ENCODE measurements around the gene KCNJ9. TPM values are rescaled to one million over a fixed set of nuclear protein-coding genes. Genes with fewer than 3 reads are reported as not detected.

Gene KCNJ9
- total RNA-seq, 2 donors from 2014 or later, result not detected

- Histone ChIP-seq H3K27ac (no peak overlapping the region), H3K36me3 (replicated peaks in 1 of 2; ENCODE audit: insufficient read depth in 1 of 2, low read depth in 2 of 2) (no peaks in the 10 kb centered on the region), H3K4me1 (peaks cover 8% of the 10 kb centered on the region), H3K27me3 (no peaks in the 10 kb centered on the region), H3K9me3 (no peaks in the 10 kb centered on the region), H3K4me3 (no peak overlapping the region)
- 73 to 76% methylated on average over 17 to 19 of the region's 22 CpGs for WGBS, 2 donors
- ATAC-seq (no peak), DNase-seq (no peak)
- TF ChIP-seq POLR2A (IDR thresholded peaks at IDR 0.05) (no peak), CTCF (IDR thresholded peaks at IDR 0.05) (no peak)
- intact Hi-C loops (cut with DNase I), result no loop called here
These were observed 55.0 kb downstream of the KCNJ9 start for GRCh38 chr1:160136121-160136925.

- H3K9me3 ChIP-seq, result no peaks in the 10 kb centered on the region
- TF ChIP-seq CTCF (IDR thresholded peaks at IDR 0.05) (no peak), POLR2A (IDR thresholded peaks at IDR 0.05) (no peak)
- H3K27ac ChIP-seq, result no peak overlapping the region
- H3K36me3 ChIP-seq (replicated peaks in 1 of 2; ENCODE audit: insufficient read depth in 1 of 2, low read depth in 2 of 2), result no peaks in the 10 kb centered on the region
- no peaks in the 10 kb centered on the region for H3K27me3 ChIP-seq
- DNase-seq, result no peak
- H3K4me1 ChIP-seq, result peaks cover 6% of the 10 kb centered on the region
- intact Hi-C loops (cut with DNase I), result no loop called here
- ATAC-seq, result no peak
- H3K4me3 ChIP-seq, result no peak overlapping the region
- 60 to 88% methylated on average over 1 to 5 of the region's 5 CpGs for WGBS, 2 donors
These were observed 55.5 kb downstream of the KCNJ9 start for GRCh38 chr1:160136926-160137200.

GRCh38 chr1:160137216-160137862 is 56.0 kb downstream of the KCNJ9 start:
- WGBS, 2 donors, result 74 to 84% methylated on average over 8 of the region's 8 CpGs

GRCh38 chr1:160139840-160140239 is 58.5 kb downstream of the KCNJ9 start:
- ATAC-seq (no peak), DNase-seq (no peak)
- intact Hi-C loops (cut with DNase I), result no loop called here
- Histone ChIP-seq H3K36me3 (replicated peaks in 1 of 2; ENCODE audit: insufficient read depth in 1 of 2, low read depth in 2 of 2) (no peaks in the 10 kb centered on the region), H3K27me3 (no peaks in the 10 kb centered on the region), H3K27ac (no peak overlapping the region), H3K9me3 (no peaks in the 10 kb centered on the region), H3K4me3 (no peak overlapping the region), H3K4me1 (no peaks in the 10 kb centered on the region)
- TF ChIP-seq CTCF (IDR thresholded peaks at IDR 0.05), result no peak
- whole genome bisulfite sequencing, 2 donors, result 89 to 91% methylated on average over 8 of the region's 8 CpGs

More at GRCh38 chr1:160137216-160137862, 56.0 kb downstream of the KCNJ9 start:
- Histone ChIP-seq H3K4me3 (no peak overlapping the region), H3K9me3 (no peaks in the 10 kb centered on the region), H3K27me3 (no peaks in the 10 kb centered on the region), H3K4me1 (peaks cover 1% of the 10 kb centered on the region), H3K36me3 (replicated peaks in 1 of 2; ENCODE audit: insufficient read depth in 1 of 2, low read depth in 2 of 2) (no peaks in the 10 kb centered on the region), H3K27ac (no peak overlapping the region)
- TF ChIP-seq POLR2A (IDR thresholded peaks at IDR 0.05), result no peak
- no peak for TF ChIP-seq CTCF (IDR thresholded peaks at IDR 0.05)
- intact Hi-C loops (cut with DNase I), result no loop called here
- DNase-seq, result no peak
- ATAC-seq, result no peak

Other genes starting within 250 kb of the KCNJ9 start
- gene VSIG8, start 218.9 kb upstream of the KCNJ9 start, total RNA-seq, result not detected
- gene CFAP45, start 181.4 kb upstream of the KCNJ9 start, total RNA-seq, result not detected
- 100 to 1,000 TPM in 1 of 2 donors, 10 to 100 TPM in 1; 63.0 to 118 TPM for gene TAGLN2, start 156.0 kb upstream of the KCNJ9 start, total RNA-seq
- gene IGSF9, start 135.9 kb upstream of the KCNJ9 start, total RNA-seq, result 1 to 10 TPM; 2.3 to 4.9 TPM
- not detected for gene SLAMF9, start 127.3 kb upstream of the KCNJ9 start, total RNA-seq
- 1 to 10 TPM; 4.9 to 7.8 TPM for gene PIGM, start 49.5 kb upstream of the KCNJ9 start, total RNA-seq
- not detected for gene KCNJ10, start 11.4 kb upstream of the KCNJ9 start, total RNA-seq
- gene IGSF8, start 17.1 kb downstream of the KCNJ9 start, total RNA-seq, result 10 to 100 TPM; 18.4 to 46.8 TPM
- 10 to 100 TPM in 1 of 2 donors, 1 to 10 TPM in 1; 1.6 to 41.2 TPM for gene ATP1A2, start 34.2 kb downstream of the KCNJ9 start, total RNA-seq
- gene ATP1A4, start 70.1 kb downstream of the KCNJ9 start, total RNA-seq, result not detected
- gene CASQ1, start 109.0 kb downstream of the KCNJ9 start, total RNA-seq, result not detected
- 10 to 100 TPM; 21.4 to 23.9 TPM for gene PEA15, start 123.8 kb downstream of the KCNJ9 start, total RNA-seq
- 100 to 1,000 TPM; 123 to 190 TPM for gene DCAF8, start 181.0 kb downstream of the KCNJ9 start, total RNA-seq
- gene PEX19, start 203.6 kb downstream of the KCNJ9 start, total RNA-seq, result 10 to 100 TPM; 15.6 to 18.5 TPM